HG02973 (cell line): ENCODE measurements around the gene SIRT2.
"Not testable (repeated sequence)": the region's sequence is repeated elsewhere in the genome, so short reads cannot be mapped to it uniquely, and the experiment has no call there.

Source experiments
- ATAC-seq: cut with Tn5 transposase; IDR thresholded peaks from one replicate; pipeline ENCODE4 v1.9.1; 2021; ENCODE audit warnings: moderate library complexity; ENCODE audit not compliant: unreplicated experiment

The SIRT2 gene

GRCh38 chr19:38899447-38900201 lies at the start of gene SIRT2, which contains the start of gene NFKBIB:
Gene SIRT2 (minus strand): TSS chr19:38899618. CDS start chr19:38899521, 97 bp downstream.
Gene NFKBIB (plus strand): TSS chr19:38899969. CDS start chr19:38900033, 64 bp downstream.
- peak; percentile 90 for ATAC-seq

- no peak for ATAC-seq
Observed at GRCh38 chr19:38946229-38947010, 47.0 kb upstream of the SIRT2 start.

DNA sequence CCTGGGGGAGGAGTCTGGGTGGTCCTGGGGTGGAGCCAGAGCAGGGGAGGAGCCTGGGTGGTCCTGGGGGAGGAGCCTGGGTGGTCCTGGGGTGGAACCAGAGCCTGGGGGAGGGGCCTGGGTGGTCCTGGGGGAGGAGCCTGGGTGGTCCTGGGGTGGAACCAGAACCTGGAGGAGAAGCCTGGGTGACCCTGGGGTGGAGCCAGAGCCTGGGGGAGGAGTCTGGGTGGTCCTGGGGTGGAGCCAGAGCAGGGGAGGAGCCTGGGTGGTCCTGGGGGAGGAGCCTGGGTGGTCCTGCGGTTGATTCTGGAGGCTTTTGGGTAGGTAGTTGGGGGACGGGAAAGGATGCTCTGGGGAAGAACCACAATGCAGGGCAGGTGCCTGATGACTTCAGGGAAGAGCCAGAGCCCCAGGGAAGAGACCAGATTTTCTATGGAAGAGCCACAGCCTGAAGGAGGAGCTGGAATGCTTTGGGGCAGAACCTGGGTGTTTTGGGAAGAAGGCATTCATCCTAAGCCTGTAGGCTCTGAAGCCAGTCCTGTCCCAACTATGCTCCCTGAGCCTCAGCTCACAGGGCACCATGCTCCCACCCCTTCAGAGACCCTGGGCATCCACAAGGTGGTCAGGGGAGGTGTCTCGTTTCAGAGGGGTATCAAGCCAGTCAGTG lies 46.3 kb upstream of the SIRT2 start:
- no peak for ATAC-seq

DNA sequence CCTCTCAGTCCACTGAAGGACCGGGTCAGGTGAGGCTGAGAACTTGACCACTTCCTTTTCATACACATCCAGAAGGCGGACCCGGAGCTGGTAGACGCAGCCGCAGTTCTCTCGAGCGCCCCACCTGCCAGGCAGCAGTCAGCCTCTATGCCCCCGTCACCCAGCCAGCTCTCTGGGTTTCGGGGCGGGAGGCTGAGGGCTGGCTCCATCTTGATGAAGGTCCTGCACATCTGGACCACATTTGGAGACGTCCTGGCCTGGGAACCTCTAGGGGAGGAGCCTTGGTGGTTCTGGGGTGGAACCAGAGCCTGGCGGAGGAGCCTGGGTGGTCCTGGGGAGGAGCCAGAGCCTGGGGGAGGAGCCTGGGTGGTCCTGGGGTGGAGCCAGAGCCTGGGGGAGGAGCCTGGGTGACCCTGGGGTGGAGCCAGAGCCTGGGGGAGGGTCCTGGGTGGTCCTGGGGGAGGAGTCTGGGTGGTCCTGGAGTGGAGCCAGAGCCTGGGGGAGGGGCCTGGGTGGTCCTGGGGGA lies 45.6 kb upstream of the SIRT2 start:
- ATAC-seq = no peak

DNA sequence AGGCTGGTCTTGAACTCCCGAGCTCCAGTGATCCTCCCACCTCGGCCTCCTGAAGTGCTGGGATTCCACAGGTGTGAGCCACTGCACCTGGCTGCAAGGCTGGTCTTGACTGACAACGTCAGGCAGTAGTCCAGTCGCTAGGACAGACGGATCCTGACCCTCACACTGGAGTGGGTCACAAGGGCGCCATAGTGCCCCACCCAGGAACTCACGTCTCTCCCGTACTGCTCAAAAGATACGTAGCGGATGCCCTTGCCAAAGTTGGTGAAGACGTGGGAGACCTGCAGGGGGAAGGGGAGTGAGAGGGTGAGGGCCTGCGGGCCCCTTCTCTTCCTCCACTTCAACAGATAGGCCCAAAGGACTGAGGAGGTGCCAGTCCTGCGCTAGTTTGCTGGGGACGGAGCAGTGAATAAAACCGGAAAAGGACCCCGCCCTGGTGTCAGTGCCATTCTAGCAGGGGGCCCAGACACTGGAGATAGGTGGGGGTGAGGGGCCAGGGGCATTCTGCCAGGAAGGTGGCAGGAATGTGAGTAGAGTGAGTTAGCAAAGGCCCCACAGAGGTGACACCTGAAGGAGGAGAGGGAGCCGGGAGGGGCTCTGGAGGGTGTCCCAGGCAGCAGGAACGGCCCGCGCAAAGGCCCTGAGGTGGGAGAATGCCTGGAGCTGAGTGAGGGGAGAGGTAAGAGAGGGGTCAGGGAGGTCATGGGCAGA lies 43.2 kb upstream of the SIRT2 start:
- ATAC-seq = no peak

DNA sequence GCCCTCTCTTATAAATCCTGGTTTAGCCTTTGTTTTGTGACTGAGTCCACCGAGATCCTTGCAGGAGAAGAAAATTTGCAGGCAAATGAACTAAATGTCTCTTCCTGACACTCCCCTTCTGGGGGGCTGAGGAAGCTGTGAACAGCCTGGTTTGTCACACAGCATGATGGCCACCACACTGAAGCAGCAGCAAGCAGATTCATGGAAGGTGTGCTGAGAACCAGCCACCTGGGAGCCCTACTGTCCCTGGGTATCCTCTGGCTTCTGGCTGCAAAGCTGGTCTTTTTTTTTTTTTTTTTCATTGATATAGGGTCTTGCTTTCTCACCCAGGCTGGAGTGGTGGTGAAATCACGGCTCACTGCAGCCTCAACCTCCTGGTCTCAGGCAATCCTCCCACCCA lies 42.6 kb upstream of the SIRT2 start:
- no peak for ATAC-seq

- ATAC-seq = not testable (repeated sequence)
Observed at GRCh38 chr19:38941466-38941865, 42.0 kb upstream of the SIRT2 start.

DNA sequence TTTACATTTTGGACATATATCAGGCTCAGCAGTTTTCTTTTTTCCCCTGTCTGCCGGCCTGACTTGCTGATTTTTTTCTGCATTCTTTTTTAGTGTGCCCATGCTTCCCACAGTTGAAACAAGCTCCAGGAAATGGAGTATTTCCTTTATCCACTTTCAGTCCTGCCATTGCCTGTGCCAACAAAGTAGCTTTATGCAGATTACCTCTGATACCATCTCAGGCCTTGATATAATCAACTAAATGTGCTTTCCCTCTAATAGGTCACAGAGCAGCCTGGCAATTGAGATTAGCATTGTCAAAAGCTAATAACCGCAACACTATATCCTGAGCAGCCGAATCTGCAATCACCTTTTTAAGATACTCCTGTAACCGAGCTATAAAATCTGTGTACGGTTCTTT lies 40.5 kb upstream of the SIRT2 start:
- no peak for ATAC-seq

- no peak for ATAC-seq
Observed at GRCh38 chr19:38933544-38933943, 34.1 kb upstream of the SIRT2 start.

- no peak for ATAC-seq
Observed at GRCh38 chr19:38932425-38933179, 33.2 kb upstream of the SIRT2 start.

GRCh38 chr19:38931521-38931793 lies 32.0 kb upstream of the SIRT2 start:
- no peak for ATAC-seq

DNA sequence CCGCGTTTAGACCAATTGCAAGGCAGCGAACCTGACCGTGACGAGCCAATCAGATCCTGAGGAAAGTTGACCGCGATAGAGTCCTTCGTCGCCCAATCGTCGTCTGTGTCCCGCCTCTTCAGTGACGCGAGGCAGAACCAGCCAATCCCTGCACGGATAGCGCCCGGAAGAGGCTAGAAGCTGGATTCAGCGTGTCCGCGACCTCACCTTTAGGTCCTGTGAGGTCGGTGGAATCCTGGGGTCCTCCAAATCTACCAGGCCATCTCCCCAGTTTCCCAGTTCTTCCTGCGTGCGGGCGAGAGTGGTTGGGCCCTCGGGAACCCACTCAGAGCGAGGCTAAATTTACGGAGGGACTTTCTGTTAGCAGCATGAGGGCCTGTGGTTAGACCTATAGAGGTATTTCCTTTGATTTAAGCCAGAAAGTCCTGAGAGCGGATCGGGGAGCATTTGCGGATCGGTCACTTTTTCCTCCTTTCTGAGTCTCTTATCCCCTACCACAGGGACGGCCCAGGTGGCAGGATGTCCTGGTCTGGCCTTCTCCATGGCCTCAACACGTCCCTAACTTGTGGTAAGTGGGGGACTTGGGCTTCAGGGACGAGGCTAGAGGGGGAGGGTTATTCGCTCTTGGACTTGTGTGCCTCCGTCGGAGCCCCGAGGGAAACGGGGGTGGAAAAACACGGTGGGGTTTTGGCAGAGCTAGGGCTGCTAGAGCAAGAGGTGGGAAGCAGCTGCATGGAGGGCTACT lies 31.5 kb upstream of the SIRT2 start, which contains the start of gene MRPS12:
TSS of gene MRPS12 (plus strand) at position 169 of the 745 bp plus-strand sequence. CDS start at position 520, 351 bp downstream.
- ATAC-seq = peak; percentile 86

GRCh38 chr19:38929929-38930775 lies 30.7 kb upstream of the SIRT2 start, which contains the start of gene SARS2:
Gene SARS2 (minus strand): TSS chr19:38930763. CDS start chr19:38930736, 27 bp downstream.
- ATAC-seq = peak; percentile 52

- no peak for ATAC-seq
Observed at GRCh38 chr19:38928391-38929001, 29.1 kb upstream of the SIRT2 start.

- no peak for ATAC-seq
Observed at GRCh38 chr19:38924388-38924787, 25.0 kb upstream of the SIRT2 start.

- no peak for ATAC-seq
Observed at GRCh38 chr19:38922482-38922881, 23.1 kb upstream of the SIRT2 start.

GRCh38 chr19:38921420-38922274 lies 22.2 kb upstream of the SIRT2 start:
- no peak for ATAC-seq
